Suprapubic skin (tissue), 4 donors: ENCODE data around the gene TRAPPC2B.

Source experiments
- CTCF ChIP-seq, 2 donors: fragments of 200-600 bp in 1 of 2; fragments of 450-650 bp in 1 of 2; sonication (generic) in 1 of 2; IDR thresholded peaks; one replicate each; pipeline ENCODE4 v1.5.1; 2016 to 2019; ENCODE audit warnings: antibody characterized with exemption in 2 of 2, mild to moderate bottlenecking in 1 of 2, moderate library complexity in 1 of 2
- EP300 ChIP-seq: sonication (generic); formaldehyde crosslinking; IDR thresholded peaks from one replicate; pipeline ENCODE4 v1.6.1; 2017; ENCODE audit warnings: antibody characterized with exemption
- POLR2A ChIP-seq, 2 donors: fragments of 450-650 bp; IDR thresholded peaks; one replicate each; pipeline ENCODE4 v1.6.1; 2017; ENCODE audit warnings: antibody characterized with exemption in 2 of 2, mild to moderate bottlenecking in 2 of 2, moderate library complexity in 2 of 2
- POLR2AphosphoS5 ChIP-seq, 3 donors: sonication (generic); formaldehyde crosslinking; IDR thresholded peaks; one replicate each; pipeline ENCODE4 v1.6.1; 2017; ENCODE audit warnings: antibody characterized with exemption in 3 of 3

GRCh38 chr19:57362419-57362818 is 932 bp upstream of the TRAPPC2B start:
- TF ChIP-seq POLR2A (IDR thresholded peaks at IDR 0.05) (no peak), CTCF (IDR thresholded peaks at IDR 0.05) (no peak), POLR2AphosphoS5 (IDR thresholded peaks at IDR 0.05) (no peak), EP300 (no peak)
